GM19238 (cell line): ENCODE results near the gene CRYBA1.

ENCODE experiments used
- DNase-seq: peaks from one replicate; pipeline ENCODE4 v3.0.0; 2011; ENCODE audit warnings: low spot score; ENCODE audit not compliant: insufficient read length

Gene CRYBA1

GRCh38 chr17:29278692-29279091 is 32.0 kb downstream of the CRYBA1 start:
- DNase-seq: no peak

GRCh38 chr17:29279397-29280070 is 32.9 kb downstream of the CRYBA1 start:
- no peak for DNase-seq

GRCh38 chr17:29283496-29283895 is 36.8 kb downstream of the CRYBA1 start:
- DNase-seq: no peak

- no peak for DNase-seq
These were observed 37.3 kb downstream of the CRYBA1 start for GRCh38 chr17:29283961-29284360.

GRCh38 chr17:29289852-29290251 is 43.2 kb downstream of the CRYBA1 start:
- no peak for DNase-seq

GRCh38 chr17:29291163-29291752 is 44.6 kb downstream of the CRYBA1 start:
- DNase-seq: peak; percentile 21

- peak; percentile 43 for DNase-seq
These were observed 45.7 kb downstream of the CRYBA1 start for GRCh38 chr17:29292071-29292991.

GRCh38 chr17:29292992-29293889 is 46.6 kb downstream of the CRYBA1 start:
- peak; percentile 46 for DNase-seq

- DNase-seq: peak; percentile 92
These were observed 47.4 kb downstream of the CRYBA1 start, which contains the start of gene NUFIP2 for GRCh38 chr17:29293890-29294579. Gene NUFIP2 (minus strand): TSS chr17:29294148. CDS start chr17:29294059, 89 bp downstream.

GRCh38 chr17:29294580-29294900 is 47.9 kb downstream of the CRYBA1 start:
- no peak for DNase-seq

- no peak for DNase-seq
These were observed 48.8 kb downstream of the CRYBA1 start for GRCh38 chr17:29295420-29295819.

GRCh38 chr17:29299031-29299430 is 52.4 kb downstream of the CRYBA1 start:
- no peak for DNase-seq

- no peak for DNase-seq
These were observed 56.7 kb downstream of the CRYBA1 start for GRCh38 chr17:29303386-29303785.
